Measurements from ENCODE around the gene NAV3. TPM values are rescaled to one million over a fixed set of nuclear protein-coding genes. Genes with fewer than 3 reads are reported as not detected.

NAV3 gene
- total and polyA plus RNA-seq, 9 of the 15 experiments (the other 6 are each of a cell fraction or from before 2014, with no cell fraction given) = 0.04 TPM; not detected in 8

DNA sequence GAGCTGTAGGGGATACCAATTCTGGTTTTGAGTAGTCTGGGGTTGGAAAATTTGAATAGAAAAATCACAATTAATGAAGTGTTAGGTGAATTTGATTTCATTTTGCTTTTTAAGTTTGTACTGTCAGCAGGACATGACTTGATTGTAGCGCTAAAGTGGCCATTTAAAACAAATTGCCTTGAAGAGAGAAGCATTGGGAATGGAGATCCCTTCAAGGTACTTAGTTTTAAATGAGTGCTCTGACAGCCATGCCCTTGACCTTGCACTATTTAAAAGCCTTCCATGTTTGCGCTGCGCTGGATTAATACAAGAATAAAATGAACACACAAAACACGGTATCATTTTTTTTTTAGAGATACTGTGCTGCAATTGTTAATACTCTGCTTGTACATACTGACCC, 345.9 kb downstream of the NAV3 start (continued):
- no peak for TF ChIP-seq TFE3 (CRISPR knock-in tag; IDR thresholded peaks at IDR 0.05)
- TF ChIP-seq NONO (IDR thresholded peaks at IDR 0.05; ENCODE audit: low read depth in 2 of 2, low read length in 1 of 2) = no peak

DNA sequence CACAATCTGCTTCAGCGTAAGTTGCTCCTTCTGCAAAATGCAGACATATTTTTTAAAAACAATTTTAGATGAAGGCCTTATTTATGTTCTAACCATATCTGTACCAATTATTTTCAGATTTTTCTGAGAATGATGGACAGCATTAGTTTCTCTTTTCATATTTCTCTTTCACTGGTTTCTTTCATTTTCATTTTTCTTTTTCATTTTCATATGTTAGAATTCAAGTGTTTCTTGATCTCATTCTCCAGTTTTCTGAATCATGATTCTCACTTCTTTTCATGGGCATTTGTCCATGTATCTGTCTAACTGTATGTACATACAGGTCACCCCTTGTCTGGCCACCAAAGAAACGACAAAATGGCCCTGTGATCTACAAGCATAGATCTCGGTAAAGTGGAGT, 346.6 kb downstream of the NAV3 start:
- POLR2A ChIA-PET = no interaction called here
- in situ Hi-C loops (cut with MboI) = no loop called here

More for the DNA sequence above, 346.6 kb downstream of the NAV3 start:
- CTCF ChIA-PET (ENCODE audit: low intra/inter-chr PET ratio) = interaction anchor here (0.6 kb wide), 1 partner anchor 13 kb away, joined by 3 read pairs; no protein-coding TSS in a partner anchor
- Histone ChIP-seq H3K36me3 (ENCODE audit: control insufficient read depth, insufficient read depth, low read length) (no peaks in the 10 kb centered on the region), H3K4me2 (ENCODE audit: insufficient read depth, low read length) (no peak overlapping the region), H3K27me3 (ENCODE audit: control insufficient read depth in 2 of 2, insufficient read depth in 2 of 2, low read length in 2 of 2) (no peaks in the 10 kb centered on the region), H2AFZ (ENCODE audit: low read depth, low read length) (no peak overlapping the region), H4K20me1 (replicated peaks; ENCODE audit: control insufficient read depth, insufficient read depth, low read length) (no peaks in the 10 kb centered on the region), H3K9me3 (replicated peaks; ENCODE audit: control insufficient read depth, insufficient read depth, low read depth, low read length) (no peaks in the 10 kb centered on the region), H3K9ac (ENCODE audit: insufficient read depth in 1 of 2, low read depth in 2 of 2, low read length in 2 of 2) (no peak overlapping the region), H3K4me3 (no peak overlapping the region), H3K27ac (ENCODE audit: extremely low read depth, low read depth, low read length) (no peak overlapping the region), H3K79me2 (ENCODE audit: control insufficient read depth, insufficient read depth, low read length) (no peaks in the 10 kb centered on the region), H3K9me1 (ENCODE audit: control insufficient read depth, insufficient read depth, low read length) (no peaks in the 10 kb centered on the region), H3K4me1 (replicated peaks in 1 of 2; ENCODE audit: control insufficient read depth in 2 of 2, insufficient read depth in 2 of 2, low read length in 2 of 2) (no peaks in the 10 kb centered on the region)
- no peak for TF ChIP-seq ZNF384 (IDR thresholded peaks at IDR 0.05; ENCODE audit: low read depth, low read length)
- no peak for TF ChIP-seq ZNF785 (CRISPR knock-in tag; IDR thresholded peaks at IDR 0.05)
- no peak for TF ChIP-seq CHAMP1 (IDR thresholded peaks at IDR 0.05)
- no peak for TF ChIP-seq PTRF (tag; IDR thresholded peaks at IDR 0.05)
- no peak for TF ChIP-seq ZNF212 (CRISPR knock-in tag; IDR thresholded peaks at IDR 0.05)
- TF ChIP-seq PCBP1 (IDR thresholded peaks at IDR 0.05; ENCODE audit: low read depth, low read length, poor library complexity, severe bottlenecking) = no peak
- no peak for TF ChIP-seq THRAP3 (IDR thresholded peaks at IDR 0.05; ENCODE audit: borderline replicate concordance)
- TF ChIP-seq NFYB (IDR thresholded peaks at IDR 0.05; ENCODE audit: extremely low read depth, insufficient read length) = no peak
- no peak for TF ChIP-seq ZNF41 (CRISPR knock-in tag; conservative IDR thresholded peaks at IDR 0.05)
- ATAC-seq = no peak
- FAIRE-seq = no peak
- BruUV-seq (replicated peaks) = no TSS peak
- intact Hi-C loops (cut with micrococcal nuclease) = no loop called here
- WGBS (ENCODE audit: insufficient coverage, low coverage, missing lambda C conversion rate) = 0% methylated on average over 3 of the region's 3 CpGs
- DNase-seq (ENCODE audit: extremely low read depth in 1 of 4, low spot score in 3 of 4) = no peak
